ENCODE measurements around the gene ZNF644.

- TF ChIP-seq POLR2A (IDR thresholded peaks at IDR 0.05; ENCODE audit: low read length) (no peak), GATA1 (IDR thresholded peaks at IDR 0.05; ENCODE audit: low read depth, low read length) (no peak)
These were observed 10.1 kb downstream of the ZNF644 start for GRCh38 chr1:91011726-91012125.

Measured in erythroblast (primary cell).